Medulla oblongata (tissue), 1 donor: ENCODE data around the gene CAMK2D.

Source experiments
- DNase-seq: peaks from one replicate; pipeline ENCODE4 v3.0.0-alpha.2; 2015; ENCODE audit errors: extremely low spot score

CAMK2D gene

DNA sequence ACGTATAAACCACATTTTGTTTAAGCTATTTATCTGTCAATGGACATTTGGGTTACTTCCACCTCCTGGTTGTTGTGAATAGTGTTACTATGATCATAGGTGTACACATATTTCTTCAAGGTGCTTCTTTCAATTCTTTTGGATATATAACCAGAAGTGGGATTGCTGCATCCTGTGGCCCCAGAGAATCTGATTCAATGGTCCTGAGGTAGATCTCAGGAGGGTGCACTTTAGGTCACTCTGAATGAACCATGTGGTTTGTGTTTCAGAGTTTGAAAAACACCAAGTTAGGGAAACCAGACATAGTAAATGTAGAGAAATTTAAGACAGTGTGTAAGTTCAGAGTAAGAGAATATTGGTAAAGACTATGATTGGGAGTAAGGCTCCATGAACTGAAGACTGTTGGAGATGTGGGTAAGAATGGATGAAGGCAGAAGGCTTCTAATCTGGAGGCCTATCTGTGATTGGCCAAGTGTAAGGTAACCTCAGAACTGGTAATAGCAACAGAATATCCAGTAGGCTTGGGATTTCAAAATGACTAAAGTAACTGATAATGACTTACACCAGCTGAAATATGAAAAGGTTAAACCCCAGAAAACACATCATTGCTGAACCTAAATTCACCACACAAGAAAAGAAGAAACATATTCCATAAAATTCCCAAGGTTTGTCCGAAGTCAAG lies 236.9 kb downstream of the CAMK2D start:
- no peak for DNase-seq

DNA sequence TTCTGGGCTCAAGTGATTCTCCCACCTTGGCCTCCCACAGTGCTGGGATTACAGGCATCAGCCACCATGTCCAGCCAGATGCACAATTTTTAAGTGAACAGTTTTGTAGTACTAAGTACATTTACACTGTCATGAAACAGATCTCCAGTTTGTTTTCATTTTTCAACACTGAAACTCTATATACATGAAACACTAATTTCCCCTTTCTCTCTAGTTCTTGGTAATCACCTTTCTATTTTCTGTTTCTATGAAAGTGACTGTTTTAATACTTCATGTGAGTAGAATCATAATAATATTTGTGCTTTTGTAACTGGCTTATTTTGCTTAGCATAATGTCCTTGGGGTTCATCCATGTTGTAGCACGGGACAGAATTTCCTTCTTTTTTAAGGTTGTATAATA lies 237.4 kb downstream of the CAMK2D start:
- DNase-seq, result no peak

DNA sequence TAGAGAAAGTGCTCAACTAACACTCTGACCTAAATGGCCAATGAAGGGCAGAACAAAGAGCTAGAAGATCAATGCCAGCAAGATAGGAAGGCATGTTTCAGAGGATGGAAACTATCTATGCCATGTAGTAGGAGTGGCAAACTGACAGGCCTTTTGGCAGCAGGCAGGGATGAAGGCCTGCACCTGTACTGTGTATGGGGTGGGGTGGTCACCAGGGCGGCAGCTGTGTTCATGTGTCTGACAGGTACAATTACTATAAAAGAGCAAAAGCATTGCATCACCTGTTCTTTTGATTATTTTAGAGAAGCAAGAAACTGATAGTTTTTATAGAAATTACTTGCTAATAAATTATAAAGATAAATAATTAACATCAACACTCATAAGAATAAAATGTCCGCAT lies 239.1 kb downstream of the CAMK2D start:
- no peak for DNase-seq

DNA sequence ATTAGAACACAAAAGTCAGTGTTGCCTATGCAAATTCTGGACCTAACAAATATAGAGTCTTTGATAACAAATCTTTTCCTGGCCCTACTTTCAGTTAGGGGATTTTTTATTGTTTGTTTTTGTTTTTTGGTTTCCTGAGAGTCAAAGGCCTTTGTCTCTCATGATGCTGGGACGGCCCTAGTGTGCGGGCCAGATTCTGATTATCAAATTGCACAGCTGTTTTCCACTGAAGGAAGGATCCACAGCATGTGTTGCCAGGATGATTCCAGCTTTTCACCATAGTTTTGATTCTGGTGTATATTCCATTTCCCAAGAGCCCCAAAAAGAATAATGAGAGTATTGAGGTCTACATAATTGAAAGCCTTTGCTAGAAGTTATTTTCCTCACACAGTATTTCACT lies 248.2 kb downstream of the CAMK2D start:
- no peak for DNase-seq

GRCh38 chr4:113512880-113513279 lies 248.7 kb downstream of the CAMK2D start:
- no peak for DNase-seq

- no peak for DNase-seq
Measured at GRCh38 chr4:113511944-113512343, 249.6 kb downstream of the CAMK2D start.

- no peak for DNase-seq
Measured at GRCh38 chr4:113509851-113510250, 251.7 kb downstream of the CAMK2D start.

DNA sequence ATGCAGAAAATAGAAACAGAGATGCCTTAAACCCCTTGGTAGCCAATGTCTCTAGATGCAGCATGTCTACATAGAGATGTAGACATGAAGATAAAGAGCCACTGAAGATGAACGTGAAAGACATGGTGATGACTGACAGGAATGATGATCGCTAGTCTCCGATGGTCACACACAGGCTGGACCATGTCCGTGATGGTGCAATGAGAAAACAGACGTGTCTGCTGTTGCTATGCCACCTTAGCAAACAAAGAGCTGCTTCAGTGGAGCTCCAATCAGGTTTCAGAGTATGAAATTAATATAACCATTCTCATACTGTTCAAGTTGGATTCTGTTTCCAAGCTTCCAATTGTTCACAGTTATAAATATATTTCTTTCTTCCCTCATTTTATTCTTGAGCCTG lies 256.5 kb downstream of the CAMK2D start:
- DNase-seq, result no peak

DNA sequence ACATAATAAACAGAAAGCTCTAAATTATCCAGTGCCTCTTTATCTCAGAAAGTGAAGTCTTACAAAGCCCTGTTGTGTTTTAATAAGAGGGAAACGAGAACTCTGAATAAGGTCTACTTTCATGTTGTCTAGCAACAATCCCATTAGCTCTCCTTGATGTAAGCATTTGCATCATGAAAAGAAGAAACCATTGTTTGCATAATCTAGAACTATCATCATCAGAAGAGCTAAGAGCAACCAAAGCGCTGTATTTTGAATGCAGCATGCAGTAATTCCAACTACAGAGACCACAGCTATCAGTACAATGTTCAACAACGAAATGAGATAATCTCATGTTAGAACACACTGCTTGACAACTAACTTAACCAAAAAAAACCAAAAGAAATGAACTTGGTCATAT lies 257.1 kb downstream of the CAMK2D start:
- no peak for DNase-seq

DNA sequence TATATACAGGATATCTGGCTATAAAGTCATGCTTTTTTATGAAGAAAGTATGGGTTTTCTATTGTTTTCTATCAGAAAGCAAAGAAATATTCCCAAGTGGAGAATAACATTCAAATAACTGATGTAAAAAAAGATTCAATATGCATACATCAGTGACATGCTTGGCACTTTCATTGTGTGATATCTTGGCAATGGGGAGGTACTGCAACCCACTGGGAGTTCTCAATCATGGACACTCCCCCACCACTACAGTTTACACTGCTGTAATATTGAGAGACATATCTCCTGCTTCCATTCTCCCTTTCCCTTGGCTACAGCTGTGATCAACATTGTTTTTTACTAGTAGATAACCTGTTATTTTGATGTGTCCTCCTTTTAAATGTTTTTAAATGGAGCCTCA lies 257.8 kb downstream of the CAMK2D start:
- DNase-seq, result no peak

- no peak for DNase-seq
Measured at GRCh38 chr4:113502906-113503305, 258.6 kb downstream of the CAMK2D start.

DNA sequence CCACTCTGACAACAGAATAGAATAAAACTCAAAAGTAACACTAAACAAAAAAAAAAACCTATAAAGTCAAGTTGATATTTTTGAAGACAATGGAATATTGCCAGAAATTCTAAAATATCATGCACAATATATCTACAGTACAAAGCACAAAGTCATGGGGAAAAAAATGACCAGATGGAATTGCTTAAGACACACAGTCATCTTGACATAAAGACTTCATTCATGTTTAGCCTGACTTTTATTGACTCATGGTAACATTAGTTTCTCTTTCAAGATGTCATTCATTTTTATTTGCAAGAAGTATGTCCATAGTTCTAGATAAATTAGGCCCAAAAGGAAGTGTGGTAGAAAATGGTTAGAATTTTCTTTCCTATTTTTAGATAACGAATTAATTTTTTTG lies 259.1 kb downstream of the CAMK2D start:
- no peak for DNase-seq

GRCh38 chr4:113500424-113500823 lies 261.1 kb downstream of the CAMK2D start:
- DNase-seq, result no peak

DNA sequence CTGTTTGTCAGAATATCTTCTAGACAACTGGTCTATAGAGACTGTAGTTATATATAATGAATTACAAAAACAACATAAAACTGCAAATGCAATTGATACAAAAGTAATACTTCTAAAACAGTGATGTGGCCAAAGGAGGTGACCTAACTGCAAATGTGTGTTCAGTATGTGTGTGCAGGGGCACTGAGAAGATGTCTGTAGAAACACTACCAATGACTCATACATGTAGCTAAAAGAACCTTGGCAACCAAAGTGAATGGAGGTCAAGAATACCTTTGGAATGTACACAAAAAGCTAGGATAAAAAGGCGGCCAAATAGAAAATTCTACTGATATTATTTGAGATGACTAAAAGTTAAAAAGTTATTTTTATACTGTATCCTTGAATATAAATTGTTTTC lies 261.8 kb downstream of the CAMK2D start:
- DNase-seq, result no peak

- DNase-seq, result no peak
Measured at GRCh38 chr4:113499166-113499565, 262.4 kb downstream of the CAMK2D start.

DNA sequence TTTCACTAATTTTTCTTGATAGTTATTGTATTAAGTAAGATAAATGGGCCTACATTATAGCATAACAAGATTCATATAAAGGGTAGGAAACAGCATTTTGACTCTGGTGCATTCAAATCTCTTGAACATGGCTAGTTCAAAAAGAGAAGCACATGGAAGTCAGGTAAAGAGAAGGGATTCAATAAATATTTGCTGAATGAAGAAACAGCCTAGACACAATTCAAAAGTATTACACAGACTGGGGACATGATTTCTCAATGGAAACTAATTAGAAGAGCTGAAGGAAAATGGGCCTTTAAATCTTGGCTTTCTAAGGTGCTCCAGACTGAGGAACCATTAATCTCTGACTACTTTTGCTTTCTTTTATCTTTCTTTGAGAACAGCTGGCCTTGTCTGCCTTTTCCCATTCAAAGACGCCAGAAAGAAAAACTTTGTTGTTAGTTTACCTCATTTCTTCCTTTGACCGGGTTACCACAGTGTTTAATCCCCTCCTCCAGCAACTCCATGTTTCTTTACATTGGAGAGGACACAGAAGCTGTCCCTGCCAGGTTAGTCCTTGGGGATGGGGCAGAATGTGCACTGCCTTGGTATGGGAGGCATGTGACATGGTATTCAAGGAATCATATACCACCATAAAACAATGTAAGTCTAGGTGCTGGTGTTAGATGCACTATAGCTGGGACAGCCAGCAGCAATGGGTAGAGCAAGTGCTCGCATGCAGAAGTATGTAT lies 264.2 kb downstream of the CAMK2D start:
- no peak for DNase-seq

- no peak for DNase-seq
Measured at GRCh38 chr4:113496698-113497097, 264.8 kb downstream of the CAMK2D start.

DNA sequence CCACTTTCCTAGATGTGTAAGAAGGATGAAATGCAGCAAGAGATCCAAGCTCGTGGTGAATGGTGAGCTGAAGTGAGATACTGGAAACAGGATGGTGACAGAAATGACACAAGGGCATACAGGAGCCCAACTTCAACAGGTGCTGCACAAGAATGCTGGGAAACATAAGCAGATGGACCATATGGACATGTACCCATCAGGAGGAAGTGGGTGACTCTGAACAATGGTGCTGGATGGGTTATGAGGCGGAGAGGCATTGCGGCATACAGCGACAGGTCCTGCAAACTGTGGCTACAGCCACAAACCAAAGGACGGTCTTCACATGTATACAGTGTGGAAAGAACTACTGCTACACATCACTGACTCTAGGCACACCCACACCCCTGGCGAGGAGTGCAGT lies 265.7 kb downstream of the CAMK2D start:
- no peak for DNase-seq

GRCh38 chr4:113483131-113483530 lies 278.4 kb downstream of the CAMK2D start:
- peak; percentile 40 for DNase-seq

- no peak for DNase-seq
Measured at GRCh38 chr4:113482325-113482724, 279.2 kb downstream of the CAMK2D start.

DNA sequence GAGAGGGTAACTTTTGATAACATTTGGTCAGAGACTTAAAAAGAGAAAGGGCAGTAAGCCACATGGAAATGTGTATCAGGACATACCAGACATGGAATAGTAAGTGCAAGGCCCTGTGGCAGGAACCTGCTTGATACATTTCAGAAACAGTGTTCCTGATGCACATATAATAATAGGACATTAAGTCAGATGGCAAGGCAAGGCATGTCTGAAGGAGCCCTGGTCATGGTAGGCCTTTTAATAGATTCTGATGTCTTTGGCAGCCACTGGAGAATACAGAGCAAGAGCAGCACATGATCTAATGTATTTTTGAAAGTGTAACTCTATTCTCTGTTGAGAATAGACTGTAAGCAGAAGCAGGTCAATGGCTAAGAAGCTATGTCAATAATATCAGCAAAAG lies 279.7 kb downstream of the CAMK2D start:
- no peak for DNase-seq

DNA sequence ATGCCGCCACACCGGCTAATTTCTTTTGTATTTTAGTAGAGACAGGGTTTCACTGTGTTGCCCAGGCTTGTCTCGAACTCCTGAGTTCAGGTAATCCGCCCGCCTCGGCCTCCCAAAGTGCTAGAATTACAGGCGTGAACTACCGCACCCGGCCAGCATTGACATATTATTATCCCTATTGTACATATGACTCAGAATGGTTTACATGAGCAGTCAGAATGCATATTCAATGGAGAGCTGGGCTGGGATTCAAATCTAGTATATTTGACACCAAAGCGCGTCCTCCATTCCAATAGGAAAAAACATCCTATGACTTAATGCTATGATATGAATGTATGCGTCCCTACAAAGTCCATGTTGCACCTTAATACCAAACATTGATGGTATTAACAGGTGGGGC lies 281.4 kb downstream of the CAMK2D start:
- no peak for DNase-seq

- DNase-seq, result no peak
Measured at GRCh38 chr4:113478032-113478431, 283.5 kb downstream of the CAMK2D start.

DNA sequence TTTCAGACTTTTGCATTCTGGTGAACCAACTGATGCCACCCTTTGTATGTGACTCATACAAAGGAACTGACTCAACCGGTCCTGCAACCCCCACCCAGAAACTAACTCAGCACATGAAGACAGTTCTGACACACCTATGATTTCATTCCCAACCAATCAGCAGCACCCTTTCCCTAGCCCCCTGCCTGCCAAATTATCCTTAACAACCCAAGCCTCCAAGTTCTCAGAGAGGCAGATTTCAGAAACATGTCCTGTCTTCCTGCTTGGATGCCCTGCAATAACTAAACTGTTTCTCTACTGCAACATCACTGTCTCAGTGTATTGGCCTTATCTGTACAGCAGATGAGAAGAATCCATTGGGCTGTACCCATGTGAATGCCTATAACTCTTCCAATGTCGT lies 284.7 kb downstream of the CAMK2D start:
- no peak for DNase-seq
